ENCODE results near the gene PWWP2B.

PWWP2B gene

GRCh38 chr10:132422903-132423825 is 26.2 kb downstream of the PWWP2B start:
- Histone ChIP-seq H3K27ac (ENCODE audit: low read length) (peak overlapping the region; percentile 40), H3K27me3 (ENCODE audit: low read depth, low read length) (no peaks in the 10 kb centered on the region), H3K9me3 (ENCODE audit: insufficient read depth, low read length) (no peaks in the 10 kb centered on the region), H3K9ac (ENCODE audit: low read length) (peak overlapping the region; percentile 38; the same call in 1 of the 2 replicates), H3K79me2 (ENCODE audit: low read length) (no peaks in the 10 kb centered on the region), H3K4me1 (ENCODE audit: low read length) (peaks cover 30% of the 10 kb centered on the region), H3K4me3 (ENCODE audit: low read length) (peak overlapping the region; percentile 18; the same call in 1 of the 2 replicates), H3K36me3 (replicated peaks; ENCODE audit: low read depth, low read length) (no peaks in the 10 kb centered on the region), H4K20me1 (ENCODE audit: insufficient read depth, low read length) (no peaks in the 10 kb centered on the region), H3K4me2 (ENCODE audit: low read length) (peak overlapping the region; percentile 62), H2AFZ (ENCODE audit: low read depth, low read length) (peak overlapping the region; percentile 73)
- TF ChIP-seq EZH2phosphoT487 (IDR thresholded peaks at IDR 0.05; ENCODE audit: low read depth) (no peak), CTCF (IDR thresholded peaks at IDR 0.05; ENCODE audit: low read depth, low read length) (no peak)

GRCh38 chr10:132423966-132424861 is 27.2 kb downstream of the PWWP2B start:
- Histone ChIP-seq H3K4me3 (ENCODE audit: low read length) (no peak overlapping the region), H2AFZ (ENCODE audit: low read depth, low read length) (no peak overlapping the region), H3K27ac (ENCODE audit: low read length) (no peak overlapping the region), H3K4me2 (ENCODE audit: low read length) (no peak overlapping the region), H3K36me3 (replicated peaks; ENCODE audit: low read depth, low read length) (no peaks in the 10 kb centered on the region), H3K9me3 (ENCODE audit: insufficient read depth, low read length) (no peaks in the 10 kb centered on the region), H3K27me3 (ENCODE audit: low read depth, low read length) (no peaks in the 10 kb centered on the region), H4K20me1 (ENCODE audit: insufficient read depth, low read length) (no peaks in the 10 kb centered on the region), H3K79me2 (ENCODE audit: low read length) (no peaks in the 10 kb centered on the region), H3K9ac (ENCODE audit: low read length) (no peak overlapping the region), H3K4me1 (ENCODE audit: low read length) (peaks cover 30% of the 10 kb centered on the region)
- TF ChIP-seq EZH2phosphoT487 (IDR thresholded peaks at IDR 0.05; ENCODE audit: low read depth) (no peak), CTCF (IDR thresholded peaks at IDR 0.05; ENCODE audit: low read depth, low read length) (no peak)

GRCh38 chr10:132425029-132425756 is 28.2 kb downstream of the PWWP2B start:
- Histone ChIP-seq H3K79me2 (ENCODE audit: low read length) (no peaks in the 10 kb centered on the region), H3K9ac (ENCODE audit: low read length) (no peak overlapping the region), H3K9me3 (ENCODE audit: insufficient read depth, low read length) (no peaks in the 10 kb centered on the region), H3K4me1 (ENCODE audit: low read length) (peaks cover 30% of the 10 kb centered on the region), H3K4me2 (ENCODE audit: low read length) (no peak overlapping the region), H4K20me1 (ENCODE audit: insufficient read depth, low read length) (no peaks in the 10 kb centered on the region), H3K36me3 (replicated peaks; ENCODE audit: low read depth, low read length) (no peaks in the 10 kb centered on the region), H3K27ac (ENCODE audit: low read length) (no peak overlapping the region), H3K4me3 (ENCODE audit: low read length) (no peak overlapping the region), H2AFZ (ENCODE audit: low read depth, low read length) (no peak overlapping the region), H3K27me3 (ENCODE audit: low read depth, low read length) (no peaks in the 10 kb centered on the region)
- TF ChIP-seq EZH2phosphoT487 (IDR thresholded peaks at IDR 0.05; ENCODE audit: low read depth) (no peak), CTCF (IDR thresholded peaks at IDR 0.05; ENCODE audit: low read depth, low read length) (no peak)
